Measurements from ENCODE around the gene IPP.

IPP gene

DNA sequence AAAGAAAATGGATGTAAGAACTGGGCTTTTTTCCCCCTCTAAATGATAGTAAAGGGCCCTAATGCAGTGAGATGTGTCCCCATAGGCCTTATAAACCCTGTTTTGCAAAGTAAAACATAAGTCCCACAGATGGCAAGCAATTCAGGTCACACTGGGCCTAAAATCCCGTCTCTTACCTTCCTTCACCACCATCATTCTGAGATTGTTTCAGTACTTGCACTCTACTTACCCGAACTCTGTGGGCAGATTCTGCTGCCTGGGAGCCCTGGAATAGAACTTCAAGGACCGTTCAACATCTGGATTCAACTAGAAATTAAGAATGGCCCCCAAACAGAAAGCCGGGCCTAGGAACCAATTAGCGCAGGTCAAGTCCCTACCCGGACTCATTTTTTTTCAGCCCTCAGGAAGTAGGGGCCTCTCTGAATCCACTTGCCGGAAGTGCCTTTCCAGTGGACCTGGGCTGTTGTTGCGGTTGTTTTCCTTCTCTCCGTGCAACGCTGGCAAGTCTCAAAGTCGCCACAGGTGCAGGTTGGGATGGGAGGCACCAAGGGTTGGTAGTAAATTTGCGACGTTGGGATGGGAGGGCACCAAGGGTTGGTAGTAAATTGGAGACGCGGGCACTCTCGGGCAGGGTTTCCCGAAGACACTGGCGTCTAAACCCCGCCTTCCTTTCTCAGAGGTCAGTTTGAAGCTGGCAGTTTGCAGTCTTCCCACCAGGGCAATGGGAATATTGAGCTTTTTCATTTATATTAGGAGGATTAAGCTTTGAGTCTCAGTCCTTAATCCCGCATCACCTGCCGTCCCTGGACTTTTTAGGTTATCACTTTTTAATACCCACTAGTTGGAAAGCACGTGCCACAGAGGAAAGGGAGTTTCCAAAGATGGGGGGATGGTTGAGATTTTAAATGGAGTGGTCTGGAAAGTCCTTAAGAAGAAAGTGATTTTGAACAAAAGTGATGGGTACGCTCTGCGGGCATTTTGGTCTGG is 62.4 kb downstream of the IPP start, which contains the start of gene TMEM69:
TMEM69 (plus strand) TSS at position 428 of the 987 bp plus-strand sequence. CDS start 2,888 bp downstream, outside the sequence.
- peaks cover 14% of the 10 kb centered on the region for H3K4me1 ChIP-seq (ENCODE audit: insufficient read depth, low read length, poor library complexity, severe bottlenecking)
- peak within 1 kb of the TSS; percentile 88 for H3K4me2 ChIP-seq (ENCODE audit: low read depth, low read length, poor library complexity, severe bottlenecking)
- H3K79me2 ChIP-seq (ENCODE audit: insufficient read depth, low read length) = peaks cover 72% of the 10 kb centered on the region
- H3K4me3 ChIP-seq (ENCODE audit: low read length, poor library complexity, severe bottlenecking) = peak within 1 kb of the TSS; percentile 94
- H3K9me3 ChIP-seq (ENCODE audit: insufficient read depth, low read depth, low read length) = no peaks in the 10 kb centered on the region
- peak within 1 kb of the TSS; percentile 94 for H2AFZ ChIP-seq (ENCODE audit: low read length)
- H3K27me3 ChIP-seq (ENCODE audit: insufficient read depth, low read length, poor library complexity, severe bottlenecking) = no peaks in the 10 kb centered on the region
- H4K20me1 ChIP-seq (ENCODE audit: insufficient read depth, low read length, poor library complexity, severe bottlenecking) = peaks cover 26% of the 10 kb centered on the region
- no peaks in the 10 kb centered on the region for H3K9me2 ChIP-seq (replicated peaks; ENCODE audit: low read depth, low read length)
- TF ChIP-seq, protein P1, sequence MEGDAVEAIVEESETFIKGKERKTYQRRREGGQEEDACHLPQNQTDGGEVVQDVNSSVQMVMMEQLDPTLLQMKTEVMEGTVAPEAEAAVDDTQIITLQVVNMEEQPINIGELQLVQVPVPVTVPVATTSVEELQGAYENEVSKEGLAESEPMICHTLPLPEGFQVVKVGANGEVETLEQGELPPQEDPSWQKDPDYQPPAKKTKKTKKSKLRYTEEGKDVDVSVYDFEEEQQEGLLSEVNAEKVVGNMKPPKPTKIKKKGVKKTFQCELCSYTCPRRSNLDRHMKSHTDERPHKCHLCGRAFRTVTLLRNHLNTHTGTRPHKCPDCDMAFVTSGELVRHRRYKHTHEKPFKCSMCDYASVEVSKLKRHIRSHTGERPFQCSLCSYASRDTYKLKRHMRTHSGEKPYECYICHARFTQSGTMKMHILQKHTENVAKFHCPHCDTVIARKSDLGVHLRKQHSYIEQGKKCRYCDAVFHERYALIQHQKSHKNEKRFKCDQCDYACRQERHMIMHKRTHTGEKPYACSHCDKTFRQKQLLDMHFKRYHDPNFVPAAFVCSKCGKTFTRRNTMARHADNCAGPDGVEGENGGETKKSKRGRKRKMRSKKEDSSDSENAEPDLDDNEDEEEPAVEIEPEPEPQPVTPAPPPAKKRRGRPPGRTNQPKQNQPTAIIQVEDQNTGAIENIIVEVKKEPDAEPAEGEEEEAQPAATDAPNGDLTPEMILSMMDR (conservative IDR thresholded peaks at IDR 0.05; ENCODE audit: low read length) = no peak
- H3K36me3 ChIP-seq (ENCODE audit: insufficient read depth, low read length) = peaks cover under 1% of the 10 kb centered on the region; the same call in 1 of the 2 replicates
- peak within 1 kb of the TSS; percentile 99 for H3K9ac ChIP-seq (ENCODE audit: low read depth, low read length, poor library complexity, severe bottlenecking)
- no peaks in the 10 kb centered on the region; the same call in 1 of the 2 replicates for H3F3A ChIP-seq (ENCODE audit: low read depth)

DNA sequence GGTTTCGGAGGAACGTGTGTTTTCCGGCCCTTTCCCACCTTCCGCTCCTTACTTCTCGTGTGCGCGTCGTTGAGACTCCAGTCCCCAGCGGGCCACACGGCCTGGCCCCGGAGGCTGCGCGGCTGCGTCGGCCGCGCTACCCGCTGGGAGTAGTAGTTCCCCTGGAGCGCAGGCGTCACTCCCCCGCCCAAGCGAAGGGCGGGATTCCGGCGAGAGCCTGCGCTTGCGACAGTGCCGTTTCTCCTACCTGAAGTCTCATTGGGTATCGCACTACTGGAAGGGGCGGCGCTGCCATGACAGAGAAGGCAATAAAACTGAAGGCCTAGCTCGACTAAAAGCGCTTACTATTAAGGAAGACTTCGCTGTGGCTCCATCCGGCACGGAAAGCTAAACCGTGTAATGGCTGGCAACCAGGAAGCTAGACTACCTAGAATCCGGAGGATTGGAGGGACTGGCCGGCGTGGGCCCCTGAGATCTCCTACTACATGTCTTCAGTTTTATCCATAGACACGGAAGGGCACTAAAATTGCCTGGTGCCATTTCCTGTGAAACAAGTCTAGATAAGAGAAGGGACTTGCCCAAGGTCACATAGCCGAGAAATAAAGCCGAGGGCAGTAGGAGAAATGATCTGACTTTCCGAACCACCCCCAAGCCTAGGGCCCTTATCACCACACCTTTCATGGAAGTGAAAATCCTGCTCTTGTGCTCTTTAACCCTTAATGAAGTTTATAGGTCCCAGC is 63.3 kb downstream of the IPP start:
- TF ChIP-seq, protein P1 (conservative IDR thresholded peaks at IDR 0.05; ENCODE audit: low read length) = no peak
- no peak for TF ChIP-seq EZH2phosphoT487 (IDR thresholded peaks at IDR 0.05; ENCODE audit: borderline replicate concordance)
- H3K36me3 ChIP-seq (ENCODE audit: insufficient read depth, low read length) = no peaks in the 10 kb centered on the region
- H4K20me1 ChIP-seq (ENCODE audit: insufficient read depth, low read length, poor library complexity, severe bottlenecking) = peaks cover 35% of the 10 kb centered on the region
- H3K9me2 ChIP-seq (replicated peaks; ENCODE audit: low read depth, low read length) = no peaks in the 10 kb centered on the region
- peaks cover 81% of the 10 kb centered on the region for H3K79me2 ChIP-seq (ENCODE audit: insufficient read depth, low read length)
- H3K27me3 ChIP-seq (ENCODE audit: insufficient read depth, low read length, poor library complexity, severe bottlenecking) = no peaks in the 10 kb centered on the region
- H3K4me1 ChIP-seq (ENCODE audit: insufficient read depth, low read length, poor library complexity, severe bottlenecking) = peaks cover 18% of the 10 kb centered on the region
- peak overlapping the region; percentile 88 for H3K4me2 ChIP-seq (ENCODE audit: low read depth, low read length, poor library complexity, severe bottlenecking)
- H3K9ac ChIP-seq (ENCODE audit: low read depth, low read length, poor library complexity, severe bottlenecking) = peak overlapping the region; percentile 99
- no peaks in the 10 kb centered on the region for H3F3A ChIP-seq (ENCODE audit: low read depth)
- peak overlapping the region; percentile 87 for H2AFZ ChIP-seq (ENCODE audit: low read length)
- H3K9me3 ChIP-seq (ENCODE audit: insufficient read depth, low read depth, low read length) = no peaks in the 10 kb centered on the region
- peak overlapping the region; percentile 94 for H3K4me3 ChIP-seq (ENCODE audit: low read length, poor library complexity, severe bottlenecking)

DNA sequence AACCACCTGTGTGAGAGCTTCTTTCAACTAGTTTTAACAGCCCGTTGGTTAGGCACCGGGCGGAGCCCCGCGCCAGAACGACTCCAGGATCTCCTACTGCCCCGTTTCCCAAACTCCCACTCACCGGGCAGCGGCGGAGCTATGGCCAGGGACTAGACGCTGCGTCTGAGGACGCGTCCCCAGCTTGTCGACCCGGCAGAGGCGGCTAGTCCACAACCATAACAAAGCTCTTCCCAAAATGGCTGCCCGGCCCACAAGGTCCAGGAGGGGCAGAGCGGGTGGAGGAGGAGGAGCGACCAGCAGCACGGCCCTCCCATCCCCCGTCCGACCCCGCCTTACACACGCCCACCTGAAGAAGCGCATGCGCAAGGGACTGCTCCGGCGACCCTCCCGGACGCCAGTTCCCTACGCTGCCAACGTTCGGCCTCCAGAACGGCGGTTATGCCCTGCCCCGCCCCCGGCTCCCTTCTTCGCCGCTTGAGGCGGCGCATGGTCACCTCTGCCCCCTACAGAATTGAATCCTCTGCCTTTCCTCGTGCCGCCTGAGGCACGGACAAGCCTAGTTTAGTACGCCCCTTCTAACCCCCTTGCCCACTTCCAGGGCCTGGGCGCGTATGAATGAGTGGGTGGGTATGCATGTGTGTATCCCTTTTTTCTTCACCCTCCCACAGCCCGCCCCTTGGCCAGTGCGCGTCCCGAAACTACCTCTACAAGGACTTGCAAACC is 64.0 kb downstream of the IPP start, which contains the start of gene GPBP1L1:
GPBP1L1 (minus strand) TSS at position 246 of the 726 bp plus-strand sequence. CDS start 27,446 bp downstream, outside the sequence.
- peak within 1 kb of the TSS; percentile 87 for H2AFZ ChIP-seq (ENCODE audit: low read length)
- H3F3A ChIP-seq (ENCODE audit: low read depth) = no peaks in the 10 kb centered on the region
- peaks cover 87% of the 10 kb centered on the region for H3K79me2 ChIP-seq (ENCODE audit: insufficient read depth, low read length)
- H3K4me2 ChIP-seq (ENCODE audit: low read depth, low read length, poor library complexity, severe bottlenecking) = peak within 1 kb of the TSS; percentile 88
- H3K4me3 ChIP-seq (ENCODE audit: low read length, poor library complexity, severe bottlenecking) = peak within 1 kb of the TSS; percentile 94
- H3K36me3 ChIP-seq (ENCODE audit: insufficient read depth, low read length) = no peaks in the 10 kb centered on the region
- H3K27me3 ChIP-seq (ENCODE audit: insufficient read depth, low read length, poor library complexity, severe bottlenecking) = no peaks in the 10 kb centered on the region
- no peaks in the 10 kb centered on the region for H3K9me3 ChIP-seq (ENCODE audit: insufficient read depth, low read depth, low read length)
- peaks cover 42% of the 10 kb centered on the region for H4K20me1 ChIP-seq (ENCODE audit: insufficient read depth, low read length, poor library complexity, severe bottlenecking)
- peak within 1 kb of the TSS; percentile 99 for H3K9ac ChIP-seq (ENCODE audit: low read depth, low read length, poor library complexity, severe bottlenecking)
- peaks cover 25% of the 10 kb centered on the region for H3K4me1 ChIP-seq (ENCODE audit: insufficient read depth, low read length, poor library complexity, severe bottlenecking)
- TF ChIP-seq EZH2phosphoT487 (IDR thresholded peaks at IDR 0.05; ENCODE audit: borderline replicate concordance) = no peak
- TF ChIP-seq, protein P1 (conservative IDR thresholded peaks at IDR 0.05; ENCODE audit: low read length) = no peak
- H3K9me2 ChIP-seq (replicated peaks; ENCODE audit: low read depth, low read length) = no peaks in the 10 kb centered on the region
